Measurements from ENCODE around the gene DAGLA. TPM values are rescaled to one million over a fixed set of nuclear protein-coding genes. Genes with fewer than 3 reads are reported as not detected.

The DAGLA gene
- total RNA-seq, 4 donors from 2014 or later, result 1.5 to 5.6 (median 3.4) TPM

GRCh38 chr11:61737131-61737530 lies 56.9 kb downstream of the DAGLA start:
- Histone ChIP-seq H3K36me3 (peaks cover 0 to 76% of the 10 kb centered on the region in 2 donors), H3K27ac (no peak overlapping the region), H3K27me3 (no peaks in the 10 kb centered on the region), H3K4me1 (peaks cover 0 to 17% (median 12%) of the 10 kb centered on the region in 3 donors), H3K4me3 (no peak overlapping the region), H3K9me3 (no peaks in the 10 kb centered on the region)
- no peak for TF ChIP-seq CTCF (IDR thresholded peaks at IDR 0.05)
- TF ChIP-seq POLR2AphosphoS5 (IDR thresholded peaks at IDR 0.05), result no peak
- no peak for TF ChIP-seq POLR2A (IDR thresholded peaks at IDR 0.05)
- TF ChIP-seq EP300 (IDR thresholded peaks at IDR 0.05), result no peak
- no peak for ATAC-seq
- WGBS, 2 donors (ENCODE audit: low coverage in 1 of 2), result no CpG with 5 or more reads among the region's 12 CpGs

GRCh38 chr11:61737636-61738386 lies 57.6 kb downstream of the DAGLA start:
- Histone ChIP-seq H3K9me3 (no peaks in the 10 kb centered on the region), H3K4me1 (peaks cover 0 to 10% (median 5%) of the 10 kb centered on the region in 3 donors), H3K36me3 (peaks cover 0 to 83% of the 10 kb centered on the region in 2 donors), H3K27me3 (no peaks in the 10 kb centered on the region), H3K4me3 (no peak overlapping the region), H3K27ac (no peak overlapping the region)
- WGBS, 2 donors (ENCODE audit: low coverage in 1 of 2), result 87% methylated on average over 8 of the region's 23 CpGs; no CpG with 5 or more reads in 1 of the 2 donors
- no peak for ATAC-seq
- no peak for TF ChIP-seq POLR2AphosphoS5 (IDR thresholded peaks at IDR 0.05)
- no peak for TF ChIP-seq EP300 (IDR thresholded peaks at IDR 0.05)
- no peak for TF ChIP-seq POLR2A (IDR thresholded peaks at IDR 0.05)
- no peak for TF ChIP-seq CTCF (IDR thresholded peaks at IDR 0.05)

- Histone ChIP-seq H3K27ac (no peak overlapping the region), H3K36me3 (peaks cover 0 to 90% of the 10 kb centered on the region in 2 donors), H3K27me3 (no peaks in the 10 kb centered on the region), H3K4me3 (no peak overlapping the region), H3K4me1 (peaks cover 0 to under 1% (median 0%) of the 10 kb centered on the region in 3 donors), H3K9me3 (no peaks in the 10 kb centered on the region)
- ATAC-seq, result no peak
- WGBS, 2 donors (ENCODE audit: low coverage in 1 of 2), result 100% methylated on average over 2 of the region's 7 CpGs; no CpG with 5 or more reads in 1 of the 2 donors
- TF ChIP-seq EP300 (IDR thresholded peaks at IDR 0.05), result no peak
- TF ChIP-seq POLR2A (IDR thresholded peaks at IDR 0.05), result no peak
- no peak for TF ChIP-seq POLR2AphosphoS5 (IDR thresholded peaks at IDR 0.05)
- TF ChIP-seq CTCF (IDR thresholded peaks at IDR 0.05), result no peak
These were observed 58.6 kb downstream of the DAGLA start for GRCh38 chr11:61738776-61739175.

- Histone ChIP-seq H3K4me1 (no peaks in the 10 kb centered on the region), H3K27ac (no peak overlapping the region), H3K9me3 (no peaks in the 10 kb centered on the region), H3K4me3 (no peak overlapping the region), H3K36me3 (peaks cover 0 to 96% of the 10 kb centered on the region in 2 donors), H3K27me3 (no peaks in the 10 kb centered on the region)
- no peak for ATAC-seq
- WGBS, 2 donors (ENCODE audit: low coverage in 1 of 2), result no CpG with 5 or more reads among the region's 15 CpGs
- TF ChIP-seq EP300 (IDR thresholded peaks at IDR 0.05) (no peak), POLR2AphosphoS5 (IDR thresholded peaks at IDR 0.05) (no peak), CTCF (IDR thresholded peaks at IDR 0.05) (no peak), POLR2A (IDR thresholded peaks at IDR 0.05) (no peak)
These were observed 59.2 kb downstream of the DAGLA start for GRCh38 chr11:61739413-61739812.

GRCh38 chr11:61739966-61740365 lies 59.8 kb downstream of the DAGLA start:
- H3K27ac ChIP-seq, result no peak overlapping the region
- no peak for TF ChIP-seq POLR2AphosphoS5 (IDR thresholded peaks at IDR 0.05)
- TF ChIP-seq EP300 (IDR thresholded peaks at IDR 0.05), result no peak
- no peak for TF ChIP-seq CTCF (IDR thresholded peaks at IDR 0.05)
- no peak for TF ChIP-seq POLR2A (IDR thresholded peaks at IDR 0.05)
- H3K4me1 ChIP-seq, result no peaks in the 10 kb centered on the region
- H3K4me3 ChIP-seq, result no peak overlapping the region
- H3K36me3 ChIP-seq, result peaks cover 0 to 97% of the 10 kb centered on the region in 2 donors
- ATAC-seq, result no peak
- no peaks in the 10 kb centered on the region for H3K27me3 ChIP-seq
- no peaks in the 10 kb centered on the region for H3K9me3 ChIP-seq
- WGBS, 2 donors (ENCODE audit: low coverage in 1 of 2), result no CpG with 5 or more reads among the region's 7 CpGs

All from gastroesophageal sphincter (tissue), 4 donors.